GM18502 (cell line): Measurements from ENCODE around the gene PCDHB8.
"Not testable (repeated sequence)": the region's sequence is repeated elsewhere in the genome, so short reads cannot be mapped to it uniquely, and the experiment has no call there.

ENCODE experiments used
- ATAC-seq: cut with Tn5 transposase; IDR thresholded peaks from one replicate; pipeline ENCODE4 v1.9.1; 2021; ENCODE audit warnings: mild to moderate bottlenecking; ENCODE audit not compliant: unreplicated experiment, poor library complexity

Gene PCDHB8

GRCh38 chr5:141182248-141182647 lies 4.7 kb downstream of the PCDHB8 start, which contains the start of gene PCDHB16:
Gene PCDHB16, plus strand, starts transcription at chr5:141182387. Its CDS starts 173 bp downstream, at chr5:141182560.
- ATAC-seq = no peak

- not testable (repeated sequence) for ATAC-seq
Observed at GRCh38 chr5:141184117-141184855, 6.7 kb downstream of the PCDHB8 start.

- ATAC-seq = no peak
Observed at GRCh38 chr5:141186897-141187512, 9.4 kb downstream of the PCDHB8 start, which contains the start of gene PCDHB9. Gene PCDHB9, plus strand, starts transcription at chr5:141187161. Its CDS starts 158 bp downstream, at chr5:141187319.

GRCh38 chr5:141188682-141189081 lies 11.1 kb downstream of the PCDHB8 start:
- not testable (repeated sequence) for ATAC-seq

- ATAC-seq = not testable (repeated sequence)
Observed at GRCh38 chr5:141189131-141189530, 11.5 kb downstream of the PCDHB8 start.

- no peak for ATAC-seq
Observed at GRCh38 chr5:141192110-141192725, 14.6 kb downstream of the PCDHB8 start, which contains the start of gene PCDHB10. Gene PCDHB10, plus strand, starts transcription at chr5:141192353. Its CDS starts 200 bp downstream, at chr5:141192553.

- not testable (repeated sequence) for ATAC-seq
Observed at GRCh38 chr5:141194332-141194731, 16.7 kb downstream of the PCDHB8 start.

- no peak for ATAC-seq
Observed at GRCh38 chr5:141196363-141196762, 18.8 kb downstream of the PCDHB8 start.

GRCh38 chr5:141199359-141200235 lies 22.0 kb downstream of the PCDHB8 start, which contains the start of gene PCDHB11:
Gene PCDHB11, plus strand, starts transcription at chr5:141199627. Its CDS starts 148 bp downstream, at chr5:141199775.
- no peak for ATAC-seq

GRCh38 chr5:141201126-141201525 lies 23.5 kb downstream of the PCDHB8 start:
- not testable (repeated sequence) for ATAC-seq

- not testable (repeated sequence) for ATAC-seq
Observed at GRCh38 chr5:141201646-141202045, 24.1 kb downstream of the PCDHB8 start.

GRCh38 chr5:141208478-141208877 lies 30.9 kb downstream of the PCDHB8 start, which contains the start of gene PCDHB12:
Gene PCDHB12, plus strand, starts transcription at chr5:141208719. Its CDS starts 189 bp downstream, at chr5:141208908.
- no peak for ATAC-seq

- not testable (repeated sequence) for ATAC-seq
Observed at GRCh38 chr5:141210281-141210680, 32.7 kb downstream of the PCDHB8 start.

GRCh38 chr5:141210849-141211248 lies 33.3 kb downstream of the PCDHB8 start:
- not testable (repeated sequence) for ATAC-seq

- not testable (repeated sequence) for ATAC-seq
Observed at GRCh38 chr5:141213656-141214339, 36.2 kb downstream of the PCDHB8 start, which contains the start of gene PCDHB13. Gene PCDHB13, plus strand, starts transcription at chr5:141213919. Its CDS starts 205 bp downstream, at chr5:141214124.

- ATAC-seq = not testable (repeated sequence)
Observed at GRCh38 chr5:141214583-141214982, 37.0 kb downstream of the PCDHB8 start.

- ATAC-seq = not testable (repeated sequence)
Observed at GRCh38 chr5:141215504-141215903, 37.9 kb downstream of the PCDHB8 start.

- ATAC-seq = not testable (repeated sequence)
Observed at GRCh38 chr5:141216035-141216434, 38.4 kb downstream of the PCDHB8 start.
